Measurements from ENCODE around the gene TNFSF10. TPM values are rescaled to one million over a fixed set of nuclear protein-coding genes. Genes with fewer than 3 reads are reported as not detected.

Gene TNFSF10
- 21.5 TPM for total RNA-seq

DNA sequence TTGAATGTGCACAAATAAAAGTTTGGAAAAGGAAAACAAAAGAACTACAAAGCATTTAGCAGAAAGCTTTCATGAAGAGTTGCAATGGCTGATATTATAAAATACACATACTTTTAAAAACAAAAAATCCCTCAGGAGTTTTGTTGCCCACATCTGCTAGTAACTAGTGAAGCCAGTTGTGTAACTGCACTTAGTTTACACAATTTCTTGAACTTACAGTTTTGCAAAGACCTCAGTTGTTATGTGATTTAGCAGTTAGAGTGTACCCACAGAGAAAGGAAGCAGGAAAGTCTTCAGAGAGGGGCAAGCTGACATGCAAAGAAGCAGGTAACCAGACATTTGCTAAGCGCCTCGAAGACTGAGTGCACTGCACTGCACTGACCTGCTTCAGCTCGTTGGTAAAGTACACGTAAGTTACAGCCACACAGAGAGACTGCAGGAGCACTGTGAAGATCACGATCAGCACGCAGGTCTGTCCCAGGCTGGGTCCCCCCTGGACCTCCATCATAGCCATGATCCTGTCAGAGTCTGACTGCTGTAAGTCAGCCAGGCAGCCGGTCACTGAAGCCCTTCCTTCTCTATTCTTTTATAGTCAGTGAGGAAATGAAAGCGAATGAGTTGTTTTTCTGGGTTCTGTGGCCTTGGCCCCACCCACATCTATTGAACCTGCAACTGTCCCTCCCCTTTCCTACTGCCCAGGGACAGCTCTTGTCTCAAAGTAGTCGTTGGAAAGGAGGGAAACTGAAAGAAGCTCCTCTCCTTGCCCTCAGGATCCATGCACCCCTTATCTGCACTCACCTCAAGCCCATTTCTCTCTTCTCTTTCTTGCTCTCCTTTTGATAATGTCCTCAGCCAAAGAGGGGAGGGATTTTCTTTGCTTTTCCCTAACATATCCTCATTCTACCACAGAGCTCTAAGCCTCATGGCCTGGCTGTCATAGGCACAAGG is at the start of gene TNFSF10:
TNFSF10 (minus strand) TSS at position 560 of the 948 bp plus-strand sequence; CDS start at position 514, 46 bp downstream.

Other genes with a start within 250 kb of the TNFSF10 start
- gene GHSR, start 75.0 kb downstream of the TNFSF10 start, total RNA-seq, result not detected
- gene NCEH1, start 187.6 kb upstream of the TNFSF10 start, total RNA-seq, result 7.3 TPM
- 27.1 TPM for gene ECT2, start 227.3 kb upstream of the TNFSF10 start, total RNA-seq

Data from camera-type eye (tissue), 1 donor.